ENCODE results near the gene OVCA2.

The OVCA2 gene

GRCh38 chr17:2028737-2029136 lies 13.1 kb upstream of the OVCA2 start:
- POLR2A ChIA-PET, result no interaction called here
- Histone ChIP-seq H3K4me3 (ENCODE audit: low read depth, low read length) (no peak overlapping the region), H3K9me3 (ENCODE audit: control insufficient read depth, insufficient read depth, low read depth, low read length) (no peaks in the 10 kb centered on the region), H3K36me3 (ENCODE audit: control insufficient read depth in 2 of 2, insufficient read depth in 1 of 2, low read length in 2 of 2) (peaks cover 0 to 13% of the 10 kb centered on the region in 2 experiments; a peak in 1 of 3 replicates), H3K4me1 (ENCODE audit: control insufficient read depth, insufficient read depth, low read length) (peaks cover 15% of the 10 kb centered on the region), H3K27ac (ENCODE audit: extremely low read depth, low read depth, low read length) (no peak overlapping the region)
- TF ChIP-seq ZNF561 (tag by site-specific recombination; IDR thresholded peaks at IDR 0.05; ENCODE audit: borderline replicate concordance) (no peak), SP7 (tag by site-specific recombination; IDR thresholded peaks at IDR 0.05) (peak; percentile 68), ZNF16 (tag by site-specific recombination; IDR thresholded peaks at IDR 0.05; ENCODE audit: low read depth) (no peak), ZNF48 (tag by site-specific recombination; IDR thresholded peaks at IDR 0.05) (no peak), ZBTB10 (tag by site-specific recombination; IDR thresholded peaks at IDR 0.05) (no peak), ZNF830 (tag by site-specific recombination; IDR thresholded peaks at IDR 0.05; ENCODE audit: low read depth) (no peak), ZIC2 (tag by site-specific recombination; IDR thresholded peaks at IDR 0.05) (0 out of 2 replicates have a peak, but pooled peaks have one; percentile 30)
- TF ChIP-seq, protein P1, sequence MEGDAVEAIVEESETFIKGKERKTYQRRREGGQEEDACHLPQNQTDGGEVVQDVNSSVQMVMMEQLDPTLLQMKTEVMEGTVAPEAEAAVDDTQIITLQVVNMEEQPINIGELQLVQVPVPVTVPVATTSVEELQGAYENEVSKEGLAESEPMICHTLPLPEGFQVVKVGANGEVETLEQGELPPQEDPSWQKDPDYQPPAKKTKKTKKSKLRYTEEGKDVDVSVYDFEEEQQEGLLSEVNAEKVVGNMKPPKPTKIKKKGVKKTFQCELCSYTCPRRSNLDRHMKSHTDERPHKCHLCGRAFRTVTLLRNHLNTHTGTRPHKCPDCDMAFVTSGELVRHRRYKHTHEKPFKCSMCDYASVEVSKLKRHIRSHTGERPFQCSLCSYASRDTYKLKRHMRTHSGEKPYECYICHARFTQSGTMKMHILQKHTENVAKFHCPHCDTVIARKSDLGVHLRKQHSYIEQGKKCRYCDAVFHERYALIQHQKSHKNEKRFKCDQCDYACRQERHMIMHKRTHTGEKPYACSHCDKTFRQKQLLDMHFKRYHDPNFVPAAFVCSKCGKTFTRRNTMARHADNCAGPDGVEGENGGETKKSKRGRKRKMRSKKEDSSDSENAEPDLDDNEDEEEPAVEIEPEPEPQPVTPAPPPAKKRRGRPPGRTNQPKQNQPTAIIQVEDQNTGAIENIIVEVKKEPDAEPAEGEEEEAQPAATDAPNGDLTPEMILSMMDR (tag by site-specific recombination; IDR thresholded peaks at IDR 0.05), result peak; percentile 29; the same call in 1 of the 2 replicates
- CTCF ChIA-PET, result interaction anchor here (0.7 to 12.2 kb wide), 3 partner anchors 64 to 379 kb away, joined by 3 to 145 read pairs (median 4); partner anchors contain the start of gene RILP

DNA sequence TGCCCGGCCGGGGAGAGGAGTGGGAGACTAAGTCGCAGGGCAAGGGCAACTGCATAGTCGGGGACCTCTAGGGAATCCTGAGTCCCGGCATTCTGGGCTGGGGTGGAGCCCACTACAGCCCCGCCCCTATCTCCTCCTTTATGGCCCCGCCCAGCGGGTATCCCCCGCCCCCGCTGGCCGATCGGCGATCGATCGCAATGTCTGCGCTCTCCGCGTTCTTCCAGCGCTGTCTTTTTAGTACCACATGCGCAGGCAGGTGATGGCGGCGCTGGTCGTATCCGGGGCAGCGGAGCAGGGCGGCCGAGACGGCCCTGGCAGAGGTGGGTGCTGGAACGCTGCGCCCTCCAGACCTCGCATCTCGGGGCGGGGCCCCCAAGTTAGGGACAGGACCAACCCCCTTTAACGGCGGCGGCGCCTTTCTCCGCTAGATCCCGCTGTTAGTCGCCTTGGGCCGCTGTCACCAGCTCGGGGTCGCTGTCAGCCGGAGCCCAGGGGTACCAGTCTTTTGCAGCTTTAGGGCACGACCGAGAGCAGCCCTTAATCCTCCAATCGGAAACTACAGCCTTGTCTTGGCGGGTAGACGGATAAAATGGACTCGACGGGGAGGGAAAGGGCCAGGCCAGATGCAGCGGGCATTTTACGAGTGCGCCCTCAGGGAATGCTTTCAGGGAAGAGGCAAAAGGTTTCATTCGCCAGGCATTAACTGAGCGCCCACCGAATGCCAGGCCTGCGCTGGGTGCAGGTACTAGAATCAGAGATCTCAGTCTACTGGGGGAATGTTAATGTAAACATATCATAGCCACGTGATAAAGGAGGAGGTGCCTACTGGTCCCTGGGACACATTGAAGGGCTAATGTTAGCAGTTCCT lies 11.7 kb upstream of the OVCA2 start, which contains the start of gene DPH1:
Gene DPH1, plus strand, starts transcription at position 243 of the 868 bp plus-strand sequence. Its CDS starts 17 bp downstream, at position 260.
- peaks cover 0 to 16% of the 10 kb centered on the region in 2 experiments; a peak in 1 of 3 replicates for H3K36me3 ChIP-seq (ENCODE audit: control insufficient read depth in 2 of 2, insufficient read depth in 1 of 2, low read length in 2 of 2)
- no peaks in the 10 kb centered on the region for H3K9me3 ChIP-seq (ENCODE audit: control insufficient read depth, insufficient read depth, low read depth, low read length)
- H3K27ac ChIP-seq (ENCODE audit: extremely low read depth, low read depth, low read length), result peak within 1 kb of the TSS; percentile 84
- peaks cover 5% of the 10 kb centered on the region for H3K4me1 ChIP-seq (ENCODE audit: control insufficient read depth, insufficient read depth, low read length)
- ChIA-PET CTCF (interaction anchor here (0.6 to 12.2 kb wide), 8 partner anchors 23 to 309 kb away, joined by 3 to 145 read pairs (median 4); no protein-coding TSS in a partner anchor), POLR2A (interaction anchor here (1.6 kb wide), 1 partner anchor 274 kb away, joined by 4 read pairs; the partner anchor contains the start of genes SMG6 and SRR)
- H3K4me3 ChIP-seq (ENCODE audit: low read depth, low read length), result peak within 1 kb of the TSS; percentile 97
- TF ChIP-seq ZNF501 (tag by site-specific recombination; IDR thresholded peaks at IDR 0.05) (peak; percentile 56; the same call in 1 of the 2 replicates), ZSCAN18 (tag by site-specific recombination; IDR thresholded peaks at IDR 0.05) (0 out of 2 replicates have a peak, but pooled peaks have one; percentile 20), ZNF518A (tag by site-specific recombination; conservative IDR thresholded peaks at IDR 0.05; ENCODE audit: low read depth) (peak; percentile 69), PATZ1 (tag by site-specific recombination; IDR thresholded peaks at IDR 0.05) (peak; percentile 93), KLF1 (tag by site-specific recombination; IDR thresholded peaks at IDR 0.05) (peak; percentile 84), ZNF629 (tag by site-specific recombination; IDR thresholded peaks at IDR 0.05) (peak; percentile 62; the same call in 1 of the 2 replicates)
